ENCODE results near the gene CTNND2.

Gene CTNND2

GRCh38 chr5:11528720-11529119 is 375.5 kb downstream of the CTNND2 start:
- CTCF ChIA-PET: interaction anchor here (0.6 kb wide), 1 partner anchor 82 kb away, joined by 3 read pairs; no protein-coding TSS in a partner anchor
- H3K9me3 ChIP-seq (ENCODE audit: control insufficient read depth, insufficient read depth, low read depth, low read length): no peaks in the 10 kb centered on the region
- H3K36me3 ChIP-seq (ENCODE audit: control insufficient read depth in 2 of 2, insufficient read depth in 1 of 2, low read length in 2 of 2): no peaks in the 10 kb centered on the region
- no peak overlapping the region for H3K4me3 ChIP-seq (ENCODE audit: low read depth, low read length)
- H3K4me1 ChIP-seq (ENCODE audit: control insufficient read depth, insufficient read depth, low read length): no peaks in the 10 kb centered on the region
- POLR2A ChIA-PET: no interaction called here
- TF ChIP-seq GLI2 (tag by site-specific recombination; IDR thresholded peaks at IDR 0.05; ENCODE audit: borderline replicate concordance, low read depth) (no peak), ZBTB7A (tag by site-specific recombination; IDR thresholded peaks at IDR 0.05; ENCODE audit: low read depth) (no peak), OSR2 (tag by site-specific recombination; IDR thresholded peaks at IDR 0.05) (no peak), EGR2 (tag by site-specific recombination; IDR thresholded peaks at IDR 0.05; ENCODE audit: low read depth) (no peak), HOXD13 (CRISPR knock-in tag; IDR thresholded peaks at IDR 0.05; ENCODE audit: borderline replicate concordance) (no peak), GLIS1 (tag by site-specific recombination; IDR thresholded peaks at IDR 0.05) (no peak), ZNF114 (tag by site-specific recombination; IDR thresholded peaks at IDR 0.05) (no peak), ZIC2 (tag by site-specific recombination; IDR thresholded peaks at IDR 0.05) (no peak), ZSCAN30 (tag by site-specific recombination; IDR thresholded peaks at IDR 0.05) (no peak), ZFP3 (tag by site-specific recombination; IDR thresholded peaks at IDR 0.05; ENCODE audit: low read depth) (no peak), PATZ1 (tag by site-specific recombination; IDR thresholded peaks at IDR 0.05) (no peak), KLF1 (tag by site-specific recombination; IDR thresholded peaks at IDR 0.05) (no peak), ZNF548 (tag by site-specific recombination; IDR thresholded peaks at IDR 0.05) (no peak)
- TF ChIP-seq, protein P1, sequence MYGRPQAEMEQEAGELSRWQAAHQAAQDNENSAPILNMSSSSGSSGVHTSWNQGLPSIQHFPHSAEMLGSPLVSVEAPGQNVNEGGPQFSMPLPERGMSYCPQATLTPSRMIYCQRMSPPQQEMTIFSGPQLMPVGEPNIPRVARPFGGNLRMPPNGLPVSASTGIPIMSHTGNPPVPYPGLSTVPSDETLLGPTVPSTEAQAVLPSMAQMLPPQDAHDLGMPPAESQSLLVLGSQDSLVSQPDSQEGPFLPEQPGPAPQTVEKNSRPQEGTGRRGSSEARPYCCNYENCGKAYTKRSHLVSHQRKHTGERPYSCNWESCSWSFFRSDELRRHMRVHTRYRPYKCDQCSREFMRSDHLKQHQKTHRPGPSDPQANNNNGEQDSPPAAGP (tag by site-specific recombination; IDR thresholded peaks at IDR 0.05): no peak
- no peak overlapping the region for H3K27ac ChIP-seq (ENCODE audit: extremely low read depth, low read depth, low read length)

DNA sequence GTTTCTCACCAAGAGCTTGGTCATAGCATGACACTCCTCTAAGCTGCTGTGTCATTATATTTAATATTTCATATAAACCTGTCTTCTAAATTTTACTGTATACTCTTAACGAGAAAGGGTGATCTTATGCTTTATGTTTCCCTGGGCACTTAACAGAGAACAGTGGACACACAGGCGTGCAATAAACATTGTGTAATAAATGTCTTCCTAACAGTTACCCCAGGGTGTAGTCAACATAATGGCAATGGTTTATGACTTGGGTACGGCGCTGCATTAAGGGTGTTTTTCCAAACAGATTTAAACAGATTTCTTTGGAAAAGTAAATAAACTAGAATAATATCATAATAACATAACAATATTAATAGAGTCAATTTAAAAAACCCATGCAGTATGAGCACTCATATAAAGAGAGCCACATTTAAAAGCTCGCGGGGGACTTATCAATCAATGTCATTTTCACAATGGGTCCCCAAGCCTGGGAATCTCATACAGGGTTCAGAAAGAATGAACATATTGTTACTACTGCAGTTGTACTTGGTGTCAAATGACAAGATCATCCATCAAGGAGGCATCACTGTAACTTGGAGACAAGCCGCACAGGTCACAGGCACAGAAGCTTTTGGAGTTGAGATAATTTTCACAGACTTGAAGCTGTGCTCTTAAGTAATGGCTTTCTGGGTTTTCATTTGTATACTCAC is 376.4 kb downstream of the CTNND2 start:
- Histone ChIP-seq H3K9me3 (ENCODE audit: control insufficient read depth, insufficient read depth, low read depth, low read length) (no peaks in the 10 kb centered on the region), H3K27ac (ENCODE audit: extremely low read depth, low read depth, low read length) (no peak overlapping the region), H3K4me1 (ENCODE audit: control insufficient read depth, insufficient read depth, low read length) (no peaks in the 10 kb centered on the region), H3K36me3 (ENCODE audit: control insufficient read depth in 2 of 2, insufficient read depth in 1 of 2, low read length in 2 of 2) (no peaks in the 10 kb centered on the region), H3K4me3 (ENCODE audit: low read depth, low read length) (no peak overlapping the region)
- ChIA-PET CTCF (interaction anchor here (0.6 kb wide), 1 partner anchor 83 kb away, joined by 3 read pairs; no protein-coding TSS in a partner anchor), POLR2A (no interaction called here)
- TF ChIP-seq ZNF785 (tag by site-specific recombination; IDR thresholded peaks at IDR 0.05) (no peak), ZNF133 (tag by site-specific recombination; IDR thresholded peaks at IDR 0.05) (no peak), ELK4 (IDR thresholded peaks at IDR 0.05; ENCODE audit: borderline replicate concordance, low read depth, low read length) (no peak), ZNF366 (tag by site-specific recombination; conservative IDR thresholded peaks at IDR 0.05) (no peak), ZNF132 (tag by site-specific recombination; IDR thresholded peaks at IDR 0.05; ENCODE audit: borderline replicate concordance) (no peak), KLF10 (tag by site-specific recombination; IDR thresholded peaks at IDR 0.05) (no peak), ZNF341 (tag by site-specific recombination; IDR thresholded peaks at IDR 0.05; ENCODE audit: low read depth) (no peak), ZNF692 (tag by site-specific recombination; IDR thresholded peaks at IDR 0.05) (no peak), KLF7 (tag by site-specific recombination; IDR thresholded peaks at IDR 0.05; ENCODE audit: borderline replicate concordance) (no peak), ZBTB21 (tag by site-specific recombination; IDR thresholded peaks at IDR 0.05) (no peak), ZBTB7A (tag by site-specific recombination; IDR thresholded peaks at IDR 0.05; ENCODE audit: low read depth) (no peak), BCL11A (tag by site-specific recombination; IDR thresholded peaks at IDR 0.05; ENCODE audit: low read depth) (no peak), OVOL3 (tag by site-specific recombination; IDR thresholded peaks at IDR 0.05) (no peak), ZNF645 (tag by site-specific recombination; IDR thresholded peaks at IDR 0.05) (no peak), ZNF580 (tag by site-specific recombination; IDR thresholded peaks at IDR 0.05) (no peak)
